Left cardiac atrium (tissue), 4 donors: ENCODE measurements around the gene CENPB. TPM values are rescaled to one million over a fixed set of nuclear protein-coding genes. Genes with fewer than 3 reads are reported as not detected.
"Not testable (repeated sequence)": the region's sequence is repeated elsewhere in the genome, so short reads cannot be mapped to it uniquely, and the experiment has no call there.

Source experiments
- ATAC-seq, 2 donors: fragments of 200-7000 bp; cut with Tn5 transposase; one replicate each; pipeline ENCODE4 v1.9.1; 2020; ENCODE audit warnings: mild to moderate bottlenecking in 2 of 2, moderate library complexity in 2 of 2
- DNase-seq: peaks from one replicate; pipeline ENCODE4 v3.0.0-alpha.2; 2020
- intact Hi-C, 2 donors: fragments of 100-400 bp; cut with DNase I; formaldehyde crosslinking; loops; one replicate each; pipeline versions ENCODE4 v1.14.1 to v1.15.1; 2022 to 2023
- long read RNA-seq: library from polyadenylated mRNA; unstranded; transcript quantifications from one replicate; pipeline ENCODE4 v2.0.0, GENCODE V29; 2021
- total RNA-seq, 2 donors: library from RNA; stranded (reverse); fragmentation: NEBNext Ultra II Directional; extraction: Animal tissue kit (Norgen Biotek cat#: 25700); gene quantifications; one replicate each; pipeline ENCODE4 v1.2.1, GENCODE V29; 2021
- donor health status: DM: no; HTN: yes; CAD: no.
- donor health status: DM: no; HTN: yes; CAD: no; lungs with severe emphysema.
- donor health status: DM: yes; HTN: yes; CAD: no.
- donor health status: Dilated cardiomyopathy.

CENPB gene
- 10 to 100 TPM; 70.8 to 93.6 TPM for total RNA-seq
- long read RNA-seq, partial matches to known transcripts, result 0 of 3 reads
- long read RNA-seq, other reads (novel, unspliced or antisense), result 0 of 3 reads

DNA sequence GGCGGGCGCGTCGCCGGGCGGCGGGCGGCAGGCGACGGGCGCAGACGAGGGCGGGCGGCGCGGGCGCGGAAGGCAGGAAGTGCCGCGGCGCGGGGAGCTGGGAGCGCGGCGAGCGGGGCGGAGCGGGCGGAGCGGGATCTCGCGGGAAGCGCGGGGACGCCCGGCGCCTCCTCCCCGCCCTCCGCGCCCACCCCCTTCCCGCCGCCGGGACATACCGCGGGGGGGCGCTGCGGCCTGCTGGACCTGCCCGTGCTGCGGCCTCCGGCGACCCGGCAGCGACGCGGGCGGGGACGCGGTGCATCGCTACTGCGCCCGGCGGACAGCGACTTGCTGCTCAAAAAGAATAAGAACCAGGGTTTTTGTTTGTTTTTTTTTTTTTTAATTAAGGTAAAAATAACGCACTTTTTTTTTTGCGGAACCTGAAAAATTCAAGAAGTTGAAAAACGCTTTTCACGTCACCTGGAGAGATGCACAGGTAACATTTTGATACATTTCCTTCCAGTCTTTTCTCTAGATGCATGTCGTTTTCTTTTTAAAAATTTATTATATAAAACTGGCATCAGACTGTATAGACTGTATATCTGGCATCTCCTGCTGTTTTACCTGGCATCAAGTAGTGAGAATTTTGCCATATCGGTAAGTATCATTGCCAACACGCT, at the start of gene CENPB:
CENPB (minus strand) TSS at position 76 of the 659 bp plus-strand sequence. CDS start 257 bp downstream, outside the sequence.
- DNase-seq (peak; percentile 91), ATAC-seq (peak; percentile 91 to 93)
- intact Hi-C loops, result loop anchor here in 1 of 2 donors (1.0 to 10.0 kb wide), 2 partner anchors 34 to 58 kb away; partner anchors contain the start of genes AP5S1 and MAVS

DNA sequence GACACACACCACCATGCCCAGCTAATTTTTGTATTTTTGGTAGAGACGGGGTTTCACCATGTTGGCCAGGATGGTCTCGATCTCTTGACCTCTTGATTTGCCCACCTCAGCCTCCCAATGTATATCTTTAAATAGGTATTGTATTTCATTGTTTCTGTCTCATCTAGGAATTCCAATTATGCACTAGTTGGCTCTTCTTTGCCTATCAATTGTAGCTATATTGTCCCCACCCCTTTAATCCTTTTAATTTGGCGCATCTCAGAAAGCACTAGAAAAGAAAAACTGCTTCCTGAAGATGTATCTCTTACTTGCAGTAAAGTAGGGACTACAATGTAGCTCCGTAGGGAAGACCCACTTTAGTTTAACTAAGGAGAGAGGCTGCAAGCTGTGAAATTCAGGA, 49.6 kb upstream of the CENPB start:
- ATAC-seq (no peak), DNase-seq (no peak)
- intact Hi-C loops, result no loop called here

- ATAC-seq, DNase-seq, intact Hi-C loops: not testable (repeated sequence)
Observed at GRCh38 chr20:3829891-3830290, 43.4 kb upstream of the CENPB start.

GRCh38 chr20:3828798-3829197, 42.3 kb upstream of the CENPB start:
- intact Hi-C loops, result no loop called here
- no peak for ATAC-seq
- DNase-seq, result no peak

GRCh38 chr20:3826420-3826819, 39.9 kb upstream of the CENPB start:
- intact Hi-C loops, result no loop called here
- no peak for ATAC-seq
- no peak for DNase-seq

DNA sequence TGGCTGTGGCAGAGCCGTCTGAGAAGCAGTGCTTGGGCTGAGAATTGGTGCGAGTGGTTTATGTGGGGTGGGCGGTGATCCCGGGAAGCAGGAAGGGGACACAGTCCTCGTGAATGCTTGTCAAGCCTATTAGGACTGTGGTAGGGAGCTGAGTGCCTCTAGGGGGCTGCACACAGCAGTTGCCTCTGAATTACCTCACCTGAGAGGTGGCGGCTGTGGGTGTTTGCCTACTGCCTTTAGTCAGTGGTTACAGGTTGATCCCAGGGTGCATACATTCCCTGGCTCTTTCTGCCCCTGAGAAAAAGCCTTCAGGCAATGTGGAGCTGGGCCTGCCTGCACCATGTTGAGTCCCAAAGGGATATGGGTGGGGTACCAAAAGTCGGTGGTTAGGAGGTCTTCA, 39.0 kb upstream of the CENPB start:
- DNase-seq (no peak), ATAC-seq (no peak)
- intact Hi-C loops, result no loop called here

GRCh38 chr20:3823881-3824280, 37.3 kb upstream of the CENPB start:
- no peak for DNase-seq
- no peak for ATAC-seq
- intact Hi-C loops, result loop anchor here in 1 of 2 donors (5.0 kb wide), 1 partner anchor 42 kb away; the partner anchor contains the start of gene SPEF1

- ATAC-seq (no peak), DNase-seq (no peak)
- intact Hi-C loops, result loop anchor here in 1 of 2 donors (5.0 kb wide), 1 partner anchor 40 kb away; the partner anchor contains the start of gene SPEF1
Observed at GRCh38 chr20:3821996-3822395, 35.5 kb upstream of the CENPB start.

- intact Hi-C loops, result loop anchor here (1.0 to 5.0 kb wide), 2 partner anchors 35 to 39 kb away; partner anchors contain the start of genes CENPB (in 1 of the 2) and SPEF1 (in 1 of the 2)
- ATAC-seq (no peak), DNase-seq (no peak)
Observed at GRCh38 chr20:3820901-3821727, 34.6 kb upstream of the CENPB start.

DNA sequence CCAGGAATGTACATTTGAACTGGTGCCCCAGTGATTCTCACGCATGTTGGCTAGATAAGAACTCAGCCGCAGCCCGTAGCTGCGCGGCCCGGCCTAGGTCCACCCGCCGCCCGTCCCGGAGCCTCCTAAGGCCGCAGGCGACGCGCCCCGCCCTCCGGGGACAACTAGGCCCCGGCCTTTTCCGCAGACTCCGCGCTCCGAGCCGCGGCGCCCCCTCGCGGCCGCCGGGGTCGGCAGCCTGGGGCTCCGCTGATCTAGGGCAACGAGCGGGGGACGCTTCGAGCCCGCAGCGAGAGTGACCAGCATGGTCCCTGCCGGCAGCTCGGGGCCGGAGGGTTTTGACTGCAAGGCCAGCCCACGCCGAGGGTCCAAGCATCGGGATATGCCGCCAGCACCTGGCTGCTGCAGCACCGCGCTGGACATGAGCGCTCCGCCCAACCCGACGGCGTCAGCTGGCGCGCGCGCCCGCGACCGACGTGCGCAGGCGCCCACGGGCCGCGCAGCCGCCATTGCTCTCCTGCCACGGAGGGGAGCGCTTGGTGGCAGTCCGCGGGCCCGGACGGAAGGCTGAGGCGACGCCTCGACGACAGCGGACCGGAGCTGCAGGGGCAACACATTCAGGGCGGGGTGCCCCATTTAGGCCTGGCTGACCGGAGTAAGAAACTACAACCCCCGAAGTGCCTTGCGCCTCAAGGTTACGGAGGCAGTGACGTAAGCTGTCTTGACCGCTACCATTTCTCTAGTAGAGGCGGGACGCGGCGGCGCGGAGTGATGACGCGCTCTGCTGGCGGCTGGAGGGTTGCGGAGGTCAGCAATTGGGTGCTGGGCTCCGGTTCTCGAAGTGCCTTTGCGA, 33.7 kb upstream of the CENPB start, which contains the start of gene AP5S1:
AP5S1 (plus strand) TSS at position 500 of the 853 bp plus-strand sequence. CDS start 1,571 bp downstream, outside the sequence.
- peak; percentile 93 to 94 for ATAC-seq
- intact Hi-C loops, result loop anchor here (1.0 to 5.0 kb wide), 2 partner anchors 34 to 38 kb away; partner anchors contain the start of genes CENPB (in 1 of the 2) and SPEF1 (in 1 of the 2)
- DNase-seq, result peak; percentile 98

GRCh38 chr20:3819411-3820047, 33.0 kb upstream of the CENPB start:
- intact Hi-C loops, result loop anchor here (1.0 to 5.0 kb wide), 2 partner anchors 33 to 37 kb away; partner anchors contain the start of genes CENPB (in 1 of the 2) and SPEF1 (in 1 of the 2)
- no peak for DNase-seq
- ATAC-seq, result no peak

- peak; percentile 79 for DNase-seq
- intact Hi-C loops, result no loop called here
- peak; percentile 29 to 50 for ATAC-seq
Observed at GRCh38 chr20:3818155-3819151, 31.9 kb upstream of the CENPB start.

DNA sequence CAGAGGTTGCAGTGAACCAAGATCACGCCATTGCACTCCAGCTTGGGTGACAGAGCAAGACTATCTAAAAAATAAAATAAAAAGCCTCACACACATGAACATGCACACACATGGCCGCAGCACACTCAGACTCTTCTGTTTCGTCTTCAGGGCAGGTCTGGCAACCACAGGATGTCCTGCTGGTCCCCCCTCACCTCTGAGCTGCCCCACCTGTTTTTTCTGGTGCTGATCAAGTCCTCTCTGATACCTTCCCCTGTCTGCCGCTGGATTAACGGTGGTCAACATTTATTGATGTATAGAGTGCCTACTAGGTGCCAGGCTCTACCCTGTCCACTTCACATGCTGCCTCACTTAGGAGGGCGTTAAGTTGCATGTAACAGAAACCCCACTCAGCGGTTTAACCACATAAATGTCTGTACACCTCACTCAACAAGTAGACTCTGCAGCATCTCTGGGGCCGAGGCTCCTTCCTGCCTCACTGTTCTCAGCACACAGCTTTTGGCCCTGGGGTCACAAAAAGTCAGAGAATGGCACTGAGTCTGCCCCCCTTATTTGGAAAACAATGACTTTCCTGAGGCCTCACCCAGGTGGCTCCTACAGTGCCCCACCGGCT, 29.3 kb upstream of the CENPB start:
- no peak for ATAC-seq
- DNase-seq, result no peak
- intact Hi-C loops, result no loop called here

DNA sequence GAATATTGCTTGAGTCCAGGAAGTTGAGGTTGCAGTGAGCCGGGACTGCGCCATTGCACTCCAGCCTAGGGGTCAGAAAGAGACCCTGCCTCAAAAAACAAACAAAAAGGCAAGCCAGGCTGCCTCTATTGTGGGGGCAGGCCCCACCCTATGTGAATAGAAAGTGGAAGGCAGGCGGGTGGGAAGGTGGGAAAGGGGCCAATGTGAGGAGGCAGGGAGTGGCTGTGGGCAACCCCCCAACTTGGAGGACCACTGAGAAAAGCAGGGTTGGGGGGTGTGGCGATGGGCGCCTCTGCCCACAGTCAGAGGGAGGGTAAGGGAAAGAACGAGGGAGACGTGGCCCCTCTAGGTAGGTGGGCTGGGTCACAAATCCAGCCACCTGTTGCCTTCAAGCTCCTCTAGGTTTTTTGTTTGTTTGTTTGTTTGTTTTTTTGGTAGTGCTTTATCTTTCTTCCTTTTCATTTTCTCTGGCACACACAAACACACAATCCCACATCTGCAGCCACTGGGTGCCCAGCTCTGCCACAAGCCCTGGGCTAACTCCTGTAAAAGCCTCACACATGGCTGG, 28.5 kb upstream of the CENPB start:
- DNase-seq (no peak), ATAC-seq (no peak)
- intact Hi-C loops, result no loop called here

DNA sequence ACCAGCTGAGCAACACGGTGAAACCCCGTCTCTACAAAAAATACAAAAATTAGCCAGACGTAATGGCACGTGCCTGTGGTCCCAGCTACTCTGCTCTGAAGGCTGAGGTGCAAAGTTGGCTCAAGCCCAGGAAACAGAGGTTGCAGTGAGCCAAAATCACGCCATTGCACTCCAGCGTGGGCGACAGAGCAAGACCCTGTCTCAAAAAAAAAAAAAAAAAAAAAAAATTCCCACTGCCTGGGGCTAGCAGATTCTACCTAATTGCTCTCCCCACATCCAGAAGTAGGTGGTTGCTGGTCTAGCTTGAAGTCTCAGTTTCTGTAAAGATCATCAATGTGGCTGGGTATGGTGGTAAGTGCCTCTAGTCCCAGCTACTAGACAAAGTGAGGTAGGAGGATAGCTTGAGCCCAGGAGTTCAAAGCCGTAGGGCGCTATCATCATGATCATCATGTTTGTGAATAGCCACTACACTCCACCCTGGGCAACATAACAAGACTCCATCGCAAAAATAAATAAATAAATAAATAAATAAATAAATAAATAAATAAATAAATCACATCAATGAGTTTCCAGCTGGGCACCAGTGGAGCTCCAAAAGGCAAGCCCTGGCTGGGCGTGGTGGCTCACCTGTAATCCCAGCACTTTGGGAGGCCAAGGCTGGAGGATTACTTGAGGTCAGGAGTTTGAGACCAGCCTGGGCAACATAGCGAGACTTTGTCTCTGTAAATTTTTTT, 27.5 kb upstream of the CENPB start:
- intact Hi-C loops, result no loop called here
- ATAC-seq (no peak), DNase-seq (no peak)
